ENCODE measurements around the gene PIGA. TPM values are rescaled to one million over a fixed set of nuclear protein-coding genes. Genes with fewer than 3 reads are reported as not detected.

PIGA gene
- total RNA-seq, 6 donors from 2014 or later, result 6.2 to 82.0 (median 22.2) TPM

DNA sequence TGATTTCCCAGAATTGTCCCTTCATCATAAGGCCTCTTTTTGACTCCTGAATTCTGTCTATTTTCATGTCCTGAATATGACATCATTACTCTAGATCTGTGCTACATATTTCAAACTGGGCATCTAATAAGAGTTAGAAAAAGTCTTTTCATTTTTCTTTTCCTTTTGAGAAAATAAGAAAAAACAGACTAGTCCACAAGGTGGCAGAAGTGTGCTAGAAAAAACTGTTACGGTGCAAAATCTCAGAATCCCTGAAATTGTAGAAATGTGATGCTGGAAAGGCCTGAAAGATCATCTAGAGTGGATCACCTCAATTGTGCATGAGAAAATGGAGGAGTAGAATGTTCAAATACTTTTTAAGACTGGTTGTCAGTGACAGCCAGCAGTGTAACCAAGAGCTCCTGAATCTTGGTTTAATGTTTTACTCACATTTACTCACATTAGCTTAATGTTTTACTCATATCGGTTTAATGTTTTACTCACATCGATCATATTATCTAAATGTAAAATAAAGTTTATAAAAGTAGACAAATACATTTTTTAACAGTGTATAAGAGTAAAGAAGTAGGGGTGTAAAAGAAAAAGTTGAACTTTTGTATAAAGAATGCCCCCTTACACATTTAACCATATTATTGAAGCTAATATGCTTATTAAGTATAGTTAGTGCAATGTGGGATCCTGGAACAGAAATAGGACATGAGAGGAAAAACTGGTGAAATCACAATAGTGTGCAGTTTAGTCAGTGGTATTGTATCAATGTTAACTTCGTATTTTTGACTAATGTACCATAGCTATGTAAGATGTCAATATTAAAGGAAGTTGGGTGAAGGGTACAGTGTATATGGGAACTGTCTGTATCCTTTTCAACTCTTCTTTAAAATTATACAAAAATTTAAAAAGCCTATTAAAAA is 35.1 kb downstream of the PIGA start:
- H3K4me3 ChIP-seq, result no peak overlapping the region
- H3K27me3 ChIP-seq, result no peaks in the 10 kb centered on the region
- WGBS, 2 donors, result 46 to 57% methylated on average over 4 of the region's 4 CpGs
- no peaks in the 10 kb centered on the region for H3K36me3 ChIP-seq
- TF ChIP-seq POLR2A (IDR thresholded peaks at IDR 0.05), result no peak
- TF ChIP-seq, protein P1, sequence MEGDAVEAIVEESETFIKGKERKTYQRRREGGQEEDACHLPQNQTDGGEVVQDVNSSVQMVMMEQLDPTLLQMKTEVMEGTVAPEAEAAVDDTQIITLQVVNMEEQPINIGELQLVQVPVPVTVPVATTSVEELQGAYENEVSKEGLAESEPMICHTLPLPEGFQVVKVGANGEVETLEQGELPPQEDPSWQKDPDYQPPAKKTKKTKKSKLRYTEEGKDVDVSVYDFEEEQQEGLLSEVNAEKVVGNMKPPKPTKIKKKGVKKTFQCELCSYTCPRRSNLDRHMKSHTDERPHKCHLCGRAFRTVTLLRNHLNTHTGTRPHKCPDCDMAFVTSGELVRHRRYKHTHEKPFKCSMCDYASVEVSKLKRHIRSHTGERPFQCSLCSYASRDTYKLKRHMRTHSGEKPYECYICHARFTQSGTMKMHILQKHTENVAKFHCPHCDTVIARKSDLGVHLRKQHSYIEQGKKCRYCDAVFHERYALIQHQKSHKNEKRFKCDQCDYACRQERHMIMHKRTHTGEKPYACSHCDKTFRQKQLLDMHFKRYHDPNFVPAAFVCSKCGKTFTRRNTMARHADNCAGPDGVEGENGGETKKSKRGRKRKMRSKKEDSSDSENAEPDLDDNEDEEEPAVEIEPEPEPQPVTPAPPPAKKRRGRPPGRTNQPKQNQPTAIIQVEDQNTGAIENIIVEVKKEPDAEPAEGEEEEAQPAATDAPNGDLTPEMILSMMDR (IDR thresholded peaks at IDR 0.05), result peak in 5 of 6 experiments; percentile 22 to 56 (median 45)
- no peaks in the 10 kb centered on the region for H3K9me3 ChIP-seq
- peaks cover 0 to 11% (median 5%) of the 10 kb centered on the region in 4 donors for H3K4me1 ChIP-seq
- peak overlapping the region in 3 of 4 donors; percentile 35 to 67 (median 42) for H3K27ac ChIP-seq
- no peak for DNase-seq
- ATAC-seq (ENCODE audit: low FRiP score in 2 of 2), result no peak

DNA sequence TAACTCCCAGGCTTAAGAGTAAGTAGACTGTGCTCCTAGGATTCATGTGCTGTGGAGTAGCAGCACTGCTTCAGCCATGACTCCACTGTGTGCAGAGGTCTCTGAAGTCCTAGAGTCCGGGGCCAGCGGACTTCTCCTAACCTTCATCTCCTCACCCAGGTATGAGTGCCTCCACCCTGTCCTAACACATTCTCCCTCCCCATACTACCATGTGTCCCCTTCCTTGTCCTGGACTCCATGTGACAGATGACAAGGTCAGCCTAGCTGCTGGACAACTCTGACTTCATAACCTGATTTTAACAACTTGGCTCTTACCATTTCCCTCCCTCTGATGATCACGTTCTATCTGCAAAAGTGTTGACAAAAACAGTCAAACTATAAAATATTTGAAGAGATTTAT is 36.5 kb downstream of the PIGA start:
- peak overlapping the region; percentile 5 to 67 (median 54) for H3K27ac ChIP-seq
- ATAC-seq (ENCODE audit: low FRiP score in 2 of 2) (no peak), DNase-seq (no peak)
- no peak overlapping the region for H3K4me3 ChIP-seq
- WGBS, 2 donors, result 60 to 77% methylated on average over 1 to 3 of the region's 3 CpGs
- H3K36me3 ChIP-seq, result no peaks in the 10 kb centered on the region
- TF ChIP-seq EP300 (IDR thresholded peaks at IDR 0.05) (no peak), POLR2A (IDR thresholded peaks at IDR 0.05) (no peak), POLR2AphosphoS5 (IDR thresholded peaks at IDR 0.05) (no peak)
- TF ChIP-seq, protein P1 (IDR thresholded peaks at IDR 0.05), result no peak
- H3K4me1 ChIP-seq, result peaks cover 0 to 11% (median 5%) of the 10 kb centered on the region in 4 donors
- no peaks in the 10 kb centered on the region for H3K27me3 ChIP-seq
- H3K9me3 ChIP-seq, result no peaks in the 10 kb centered on the region

GRCh38 chrX:15298201-15298600 is 37.1 kb downstream of the PIGA start:
- Histone ChIP-seq H3K36me3 (no peaks in the 10 kb centered on the region), H3K27ac (peak overlapping the region; percentile 5 to 67 (median 54)), H3K4me3 (no peak overlapping the region), H3K9me3 (no peaks in the 10 kb centered on the region), H3K4me1 (peaks cover 0 to 11% (median 5%) of the 10 kb centered on the region in 4 donors), H3K27me3 (no peaks in the 10 kb centered on the region)
- DNase-seq (no peak), ATAC-seq (ENCODE audit: low FRiP score in 2 of 2) (peak in 1 of 2 donors; percentile 64)
- TF ChIP-seq POLR2A (IDR thresholded peaks at IDR 0.05) (no peak), EP300 (IDR thresholded peaks at IDR 0.05) (peak in 1 of 4 donors; percentile 85)
- TF ChIP-seq, protein P1 (IDR thresholded peaks at IDR 0.05), result no peak
- 27 to 55% methylated on average over 2 of the region's 2 CpGs for WGBS, 2 donors

- TF ChIP-seq, protein P1 (IDR thresholded peaks at IDR 0.05), result no peak
- no peak for TF ChIP-seq EP300 (IDR thresholded peaks at IDR 0.05)
- no peak for TF ChIP-seq POLR2AphosphoS5 (IDR thresholded peaks at IDR 0.05)
- TF ChIP-seq POLR2A (IDR thresholded peaks at IDR 0.05), result no peak
- Histone ChIP-seq H3K9me3 (no peaks in the 10 kb centered on the region), H3K4me3 (no peak overlapping the region), H3K36me3 (no peaks in the 10 kb centered on the region), H3K27me3 (no peaks in the 10 kb centered on the region), H3K4me1 (peaks cover 0 to 4% (median 2%) of the 10 kb centered on the region in 4 donors), H3K27ac (no peak overlapping the region)
- no peak for ATAC-seq (ENCODE audit: low FRiP score in 2 of 2)
- WGBS, 2 donors, result 82 to 97% methylated on average over 2 of the region's 2 CpGs
- no peak for DNase-seq
These were observed 41.9 kb downstream of the PIGA start for GRCh38 chrX:15293451-15293850.
